ENCODE data around the gene IL36G. TPM values are rescaled to one million over a fixed set of nuclear protein-coding genes. Genes with fewer than 3 reads are reported as not detected.

IL36G gene
- total RNA-seq, 4 donors from 2014 or later: not detected

GRCh38 chr2:113007250-113007649 is 29.4 kb downstream of the IL36G start:
- TF ChIP-seq CTCF (IDR thresholded peaks at IDR 0.05): no peak
- DNase-seq (ENCODE audit: low spot score) (no peak), ATAC-seq (ENCODE audit: low FRiP score) (no peak)

GRCh38 chr2:113009622-113010021 is 31.8 kb downstream of the IL36G start:
- DNase-seq (ENCODE audit: low spot score) (no peak), ATAC-seq (ENCODE audit: low FRiP score) (no peak)
- no peak for TF ChIP-seq CTCF (IDR thresholded peaks at IDR 0.05)

GRCh38 chr2:113010088-113010487 is 32.3 kb downstream of the IL36G start:
- TF ChIP-seq CTCF (IDR thresholded peaks at IDR 0.05): no peak
- DNase-seq (ENCODE audit: low spot score) (no peak), ATAC-seq (ENCODE audit: low FRiP score) (no peak)

- no peak for DNase-seq (ENCODE audit: low spot score)
- TF ChIP-seq CTCF (IDR thresholded peaks at IDR 0.05): no peak
- ATAC-seq (ENCODE audit: low FRiP score): no peak
These were observed 33.3 kb downstream of the IL36G start for GRCh38 chr2:113011108-113011507.

- TF ChIP-seq CTCF (IDR thresholded peaks at IDR 0.05): no peak
- ATAC-seq (ENCODE audit: low FRiP score) (no peak), DNase-seq (ENCODE audit: low spot score) (no peak)
These were observed 34.9 kb downstream of the IL36G start for GRCh38 chr2:113012436-113013335.

- DNase-seq (ENCODE audit: low spot score): no peak
- no peak for TF ChIP-seq CTCF (IDR thresholded peaks at IDR 0.05)
- no peak for ATAC-seq (ENCODE audit: low FRiP score)
These were observed 35.5 kb downstream of the IL36G start for GRCh38 chr2:113013336-113013661.

- no peak for DNase-seq (ENCODE audit: low spot score)
- ATAC-seq (ENCODE audit: low FRiP score): no peak
- no peak for TF ChIP-seq CTCF (IDR thresholded peaks at IDR 0.05)
These were observed 36.3 kb downstream of the IL36G start for GRCh38 chr2:113014067-113014466.
